Endodermal cell (in vitro differentiated cells): ENCODE measurements around the gene CERS5. TPM values are rescaled to one million over a fixed set of nuclear protein-coding genes. Genes with fewer than 3 reads are reported as not detected.

Experiments
- DNase-seq: peaks from one replicate; pipeline ENCODE4 v3.0.0-alpha.2; 2017
- H3K27ac ChIP-seq: 2 replicates; pipeline ENCODE4 v1.5.1; 2013; ENCODE audit warnings: mild to moderate bottlenecking, low read depth, low read length, moderate library complexity
- H3K27me3 ChIP-seq: 2 replicates; pipeline ENCODE4 v1.6.1; 2013; ENCODE audit warnings: mild to moderate bottlenecking, low read length, moderate library complexity; ENCODE audit not compliant: insufficient read depth, control insufficient read depth, poor library complexity, severe bottlenecking
- H3K36me3 ChIP-seq: 2 replicates; pipeline ENCODE4 v1.7.0; 2013; ENCODE audit warnings: mild to moderate bottlenecking, low read length, moderate library complexity; ENCODE audit not compliant: control insufficient read depth, insufficient read depth
- H3K4me1 ChIP-seq: one replicate; pipeline ENCODE4 v1.7.0; 2013; ENCODE audit warnings: low read length; ENCODE audit not compliant: control insufficient read depth, insufficient read depth
- H3K4me3 ChIP-seq: 2 replicates; pipeline ENCODE4 v1.5.1; 2013; ENCODE audit warnings: mild to moderate bottlenecking, low read length, moderate library complexity
- H3K9ac ChIP-seq: 2 replicates; pipeline ENCODE4 v1.6.1; 2013; ENCODE audit warnings: mild to moderate bottlenecking, low read length, moderate library complexity; ENCODE audit not compliant: poor library complexity, severe bottlenecking; ENCODE audit errors: extremely low read depth
- H3K9me3 ChIP-seq: 2 replicates; pipeline ENCODE4 v1.6.1; 2013; ENCODE audit warnings: mild to moderate bottlenecking, low read length, moderate library complexity; ENCODE audit not compliant: control insufficient read depth
- H3K27ac Mint-ChIP-seq: 2 replicates; pipeline ENCODE4 v1.8.0; 2020; ENCODE audit warnings: mixed read lengths
- H3K27me3 Mint-ChIP-seq: 2 replicates; pipeline ENCODE4 v1.8.0; 2021; ENCODE audit warnings: mild to moderate bottlenecking, mixed read lengths; ENCODE audit not compliant: insufficient read depth
- H3K36me3 Mint-ChIP-seq: 2 replicates; pipeline ENCODE4 v1.8.0; 2020; ENCODE audit warnings: low read depth, mixed read lengths
- H3K4me1 Mint-ChIP-seq: 2 replicates; pipeline ENCODE4 v1.8.0; 2020; ENCODE audit warnings: mixed read lengths
- H3K4me3 Mint-ChIP-seq: 2 replicates; pipeline ENCODE4 v1.8.0; 2020; ENCODE audit warnings: mild to moderate bottlenecking, moderate library complexity, mixed read lengths
- H3K9me3 Mint-ChIP-seq: 2 replicates; pipeline ENCODE4 v1.8.0; 2020; ENCODE audit warnings: mild to moderate bottlenecking, mixed read lengths
- CTCF ChIP-seq: fragments of 200-600 bp; sonication (generic); conservative IDR thresholded peaks from 2 replicates; pipeline ENCODE4 v1.5.0; 2021; ENCODE audit warnings: antibody characterized with exemption, mild to moderate bottlenecking
- WGBS, 2 experiments: methylation state at CpG; one replicate each; pipeline versions ENCODE4 v1.1.5 to v1.1.7; 2013; ENCODE audit warnings: missing lambda C conversion rate in 2 of 2, mixed read lengths in 1 of 2; ENCODE audit not compliant: insufficient coverage in 1 of 2, insufficient read length in 1 of 2; 5-methylcytosine and 5-hydroxymethylcytosine counted together
- total RNA-seq, 2 donors: library from RNA; stranded (reverse); fragmentation: NEBNext Ultra II Directional in 1 of 2; extraction: Animal tissue kit (Norgen Biotek cat#: 25700) in 1 of 2; gene quantifications; 2 replicates in 1 of 2; 3 replicates in 1 of 2; pipeline ENCODE4 v1.2.1, GENCODE V29; 2021

CERS5 gene
- total RNA-seq, 2 donors from 2014 or later = 59.7 to 65.5 TPM

- peak overlapping the region; percentile 97 for H3K27ac Mint-ChIP-seq
- TF ChIP-seq CTCF = no peak
- H3K4me3 Mint-ChIP-seq = peak overlapping the region; percentile 96
- peaks cover 15% of the 10 kb centered on the region for H3K9me3 ChIP-seq
- no peaks in the 10 kb centered on the region for H3K27me3 ChIP-seq
- no peak for DNase-seq
- WGBS, 2 experiments = 0 to 1% methylated on average over 1 to 12 of the region's 12 CpGs
- peaks cover 15% of the 10 kb centered on the region for H3K4me1 Mint-ChIP-seq
- H3K9ac ChIP-seq = peak overlapping the region; percentile 71
- peaks cover 10% of the 10 kb centered on the region for H3K36me3 Mint-ChIP-seq
- H3K9me3 Mint-ChIP-seq = peaks cover 11% of the 10 kb centered on the region
- no peaks in the 10 kb centered on the region for H3K4me1 ChIP-seq
- peak overlapping the region; percentile 97 for H3K27ac ChIP-seq
- peaks cover 5% of the 10 kb centered on the region for H3K36me3 ChIP-seq
- H3K4me3 ChIP-seq = peak overlapping the region; percentile 95
- no peaks in the 10 kb centered on the region for H3K27me3 Mint-ChIP-seq
Observed at GRCh38 chr12:50166799-50167048, 445 bp downstream of the CERS5 start.

DNA sequence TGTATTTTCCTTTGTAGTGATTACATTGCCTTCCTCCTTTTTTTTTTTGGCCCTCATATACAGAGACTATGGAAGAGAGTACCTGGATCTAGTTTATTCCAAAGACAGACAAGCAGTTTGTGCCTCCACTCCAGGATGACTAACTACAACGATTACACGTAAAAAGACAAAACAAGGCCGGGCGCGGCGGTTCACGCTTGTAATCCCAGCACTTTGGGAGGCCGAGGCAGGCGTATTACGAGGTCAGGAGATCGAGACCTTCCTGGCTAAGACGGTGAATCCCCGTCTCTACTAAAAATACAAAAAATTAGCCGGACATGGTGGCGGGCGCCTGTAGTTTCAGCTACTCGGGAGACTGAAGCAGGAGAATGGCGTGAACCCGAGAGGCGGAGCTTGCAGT, 2.2 kb downstream of the CERS5 start:
- Mint-ChIP-seq H3K9me3 (peaks cover 5% of the 10 kb centered on the region), H3K27me3 (no peaks in the 10 kb centered on the region), H3K4me1 (peaks cover 24% of the 10 kb centered on the region), H3K27ac (peak overlapping the region; percentile 46), H3K4me3 (no peak overlapping the region), H3K36me3 (peaks cover 10% of the 10 kb centered on the region)
- no peak overlapping the region for H3K27ac ChIP-seq
- WGBS, 2 experiments = 95 to 97% methylated on average over 11 to 14 of the region's 20 CpGs
- no peaks in the 10 kb centered on the region for H3K27me3 ChIP-seq
- H3K36me3 ChIP-seq = peaks cover 5% of the 10 kb centered on the region
- H3K9me3 ChIP-seq = peaks cover 11% of the 10 kb centered on the region
- H3K4me3 ChIP-seq = no peak overlapping the region
- H3K9ac ChIP-seq = no peak overlapping the region
- no peaks in the 10 kb centered on the region for H3K4me1 ChIP-seq
- DNase-seq = no peak
- TF ChIP-seq CTCF = no peak

DNA sequence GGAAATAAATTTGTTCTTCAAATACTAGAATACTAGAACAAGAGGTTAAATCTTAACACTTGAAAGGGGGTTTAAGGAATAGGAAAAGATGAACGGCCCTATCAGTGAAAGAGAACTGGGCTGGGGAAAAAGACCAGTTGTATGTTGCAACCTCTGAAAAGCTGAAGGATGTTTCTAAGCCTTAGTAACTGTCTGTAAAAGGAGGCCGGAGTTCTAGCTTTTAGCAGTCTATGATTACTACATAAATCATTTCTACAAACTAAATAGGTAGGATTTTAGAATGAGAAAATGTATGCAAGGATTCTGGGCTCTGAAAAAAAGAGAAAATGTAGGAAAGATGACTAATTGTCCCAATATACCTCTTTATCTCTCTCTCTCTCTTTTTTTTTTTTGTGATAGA, 4.9 kb downstream of the CERS5 start:
- Histone ChIP-seq H3K9ac (no peak overlapping the region), H3K9me3 (peaks cover 7% of the 10 kb centered on the region), H3K36me3 (peaks cover 20% of the 10 kb centered on the region), H3K4me3 (no peak overlapping the region), H3K27me3 (no peaks in the 10 kb centered on the region), H3K27ac (no peak overlapping the region), H3K4me1 (no peaks in the 10 kb centered on the region)
- 90 to 100% methylated on average over 1 of the region's 2 CpGs for WGBS, 2 experiments
- Mint-ChIP-seq H3K9me3 (no peaks in the 10 kb centered on the region), H3K4me3 (no peak overlapping the region), H3K27ac (no peak overlapping the region), H3K36me3 (peaks cover 22% of the 10 kb centered on the region), H3K27me3 (no peaks in the 10 kb centered on the region), H3K4me1 (peaks cover 22% of the 10 kb centered on the region)
- DNase-seq = no peak
- TF ChIP-seq CTCF = no peak
